ENCODE results near the gene CBL.

CBL gene

DNA sequence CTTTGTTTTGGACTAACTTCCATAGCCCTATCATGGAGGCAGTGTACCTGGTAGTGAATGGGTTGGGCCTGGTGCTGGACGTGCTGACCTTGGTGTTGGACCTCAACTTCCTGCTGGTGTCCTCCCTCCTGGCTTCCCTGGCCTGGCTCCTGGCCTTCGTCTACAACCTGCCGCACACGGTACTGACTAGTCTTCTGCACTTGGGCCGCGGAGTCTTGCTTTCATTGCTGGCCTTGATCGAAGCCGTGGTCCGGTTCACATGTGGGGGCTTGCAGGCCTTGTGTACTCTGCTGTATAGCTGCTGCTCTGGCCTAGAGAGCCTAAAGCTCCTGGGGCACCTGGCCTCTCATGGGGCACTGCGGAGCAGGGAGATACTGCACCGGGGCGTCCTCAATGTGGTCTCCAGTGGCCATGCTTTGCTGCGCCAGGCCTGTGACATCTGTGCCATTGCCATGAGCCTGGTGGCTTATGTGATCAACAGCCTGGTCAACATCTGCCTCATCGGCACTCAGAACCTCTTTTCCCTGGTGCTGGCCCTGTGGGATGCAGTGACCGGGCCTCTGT, 129.0 kb downstream of the CBL start:
- DNase-seq = no peak

DNA sequence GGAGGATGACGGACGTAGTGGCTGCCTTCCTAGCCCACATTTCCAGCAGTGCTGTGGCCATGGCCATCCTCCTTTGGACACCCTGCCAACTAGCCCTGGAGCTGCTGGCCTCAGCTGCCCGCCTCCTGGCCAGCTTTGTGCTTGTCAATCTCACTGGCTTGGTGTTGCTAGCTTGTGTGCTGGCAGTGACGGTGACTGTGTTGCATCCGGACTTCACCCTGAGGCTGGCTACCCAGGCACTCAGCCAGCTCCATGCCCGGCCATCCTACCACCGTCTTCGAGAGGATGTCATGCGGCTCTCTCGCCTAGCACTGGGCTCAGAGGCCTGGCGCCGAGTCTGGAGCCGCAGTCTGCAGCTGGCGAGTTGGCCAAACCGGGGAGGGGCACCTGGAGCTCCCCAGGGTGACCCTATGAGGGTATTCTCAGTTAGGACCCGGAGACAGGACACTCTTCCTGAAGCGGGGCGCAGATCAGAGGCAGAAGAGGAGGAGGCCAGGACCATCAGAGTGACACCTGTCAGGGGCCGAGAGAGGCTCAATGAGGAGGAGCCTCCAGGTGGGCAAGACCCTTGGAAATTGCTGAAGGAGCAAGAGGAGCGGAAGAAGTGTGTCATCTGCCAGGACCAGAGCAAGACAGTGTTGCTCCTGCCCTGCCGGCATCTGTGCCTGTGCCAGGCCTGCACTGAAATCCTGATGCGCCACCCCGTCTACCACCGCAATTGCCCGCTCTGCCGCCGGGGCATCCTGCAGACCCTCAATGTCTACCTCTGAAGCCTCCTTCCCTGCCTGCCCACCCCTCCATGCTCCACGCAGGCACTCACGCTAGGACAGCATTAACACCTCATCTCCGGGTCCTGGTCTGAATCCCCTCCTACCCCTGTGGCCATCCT, 129.8 kb downstream of the CBL start:
- no peak for DNase-seq

DNA sequence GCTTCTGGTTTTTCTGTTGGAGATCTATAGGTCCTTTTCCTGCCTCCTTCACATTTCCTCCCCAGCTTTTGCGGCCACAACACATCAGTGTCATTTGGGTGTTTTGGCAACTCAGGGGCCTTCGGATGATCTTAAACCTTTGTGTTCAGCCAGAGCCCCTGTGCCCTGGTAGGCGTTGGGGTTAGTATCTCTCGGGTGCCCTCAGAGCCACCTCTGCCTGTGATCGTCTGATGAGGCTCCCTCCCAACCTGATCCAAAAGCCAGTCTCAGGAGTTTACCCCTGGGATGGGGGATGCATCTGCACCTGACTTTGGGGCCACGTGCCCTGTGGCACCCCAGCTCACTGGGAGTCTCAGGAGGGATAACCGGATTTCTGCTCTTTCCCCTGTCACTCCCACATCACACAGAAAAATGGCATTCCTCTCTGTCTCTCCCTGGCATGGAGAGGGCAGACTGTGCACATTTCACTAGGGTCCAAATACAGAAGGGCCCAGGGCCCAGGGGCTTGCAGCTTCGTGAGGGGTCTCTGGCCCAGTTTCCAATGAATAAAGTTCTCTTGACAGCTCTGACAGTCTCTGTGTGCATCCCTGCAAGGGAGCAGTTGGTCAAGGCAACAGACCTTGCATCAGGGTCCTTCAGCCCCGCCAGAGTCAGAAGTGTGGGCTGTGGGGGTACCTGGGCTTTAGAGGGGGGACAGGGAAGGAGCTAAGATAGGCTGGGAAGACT, 130.8 kb downstream of the CBL start:
- DNase-seq = no peak

DNA sequence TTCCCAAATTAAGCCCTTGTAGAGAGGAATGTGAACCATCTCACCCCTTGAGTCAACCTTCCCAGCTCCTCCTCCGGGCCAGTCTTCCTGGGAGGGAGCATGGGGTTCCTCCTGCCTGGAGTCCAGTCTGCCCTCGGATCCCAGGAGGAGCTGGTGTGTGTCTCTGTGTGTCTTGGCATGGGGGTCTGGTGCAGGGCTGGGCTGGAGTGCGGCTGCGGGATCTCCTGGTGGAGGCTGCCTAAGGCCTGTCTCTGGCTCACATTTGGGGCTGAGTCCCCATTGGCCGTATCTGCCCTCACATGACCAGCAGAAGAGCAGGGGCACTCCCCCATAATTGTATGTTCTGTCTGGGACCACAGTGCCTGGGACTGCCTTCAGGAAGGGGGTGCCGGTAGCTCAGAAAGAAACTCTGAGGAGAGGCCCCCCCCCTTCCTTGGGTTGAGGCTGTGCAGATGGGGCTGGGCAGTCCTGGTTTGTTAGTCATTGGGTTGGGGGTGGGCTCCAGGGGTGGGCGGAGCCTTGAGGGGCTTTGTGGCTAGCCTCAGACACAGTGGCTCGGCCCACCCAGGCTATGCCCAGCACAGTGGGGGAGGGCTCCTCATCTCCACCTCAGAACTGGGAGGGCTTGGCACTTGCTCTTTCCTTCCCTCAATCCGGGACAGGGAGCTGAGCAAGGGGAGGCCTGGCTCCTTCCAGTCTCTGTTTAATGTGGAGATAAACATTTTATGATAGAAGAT, 131.6 kb downstream of the CBL start:
- DNase-seq = no peak

DNA sequence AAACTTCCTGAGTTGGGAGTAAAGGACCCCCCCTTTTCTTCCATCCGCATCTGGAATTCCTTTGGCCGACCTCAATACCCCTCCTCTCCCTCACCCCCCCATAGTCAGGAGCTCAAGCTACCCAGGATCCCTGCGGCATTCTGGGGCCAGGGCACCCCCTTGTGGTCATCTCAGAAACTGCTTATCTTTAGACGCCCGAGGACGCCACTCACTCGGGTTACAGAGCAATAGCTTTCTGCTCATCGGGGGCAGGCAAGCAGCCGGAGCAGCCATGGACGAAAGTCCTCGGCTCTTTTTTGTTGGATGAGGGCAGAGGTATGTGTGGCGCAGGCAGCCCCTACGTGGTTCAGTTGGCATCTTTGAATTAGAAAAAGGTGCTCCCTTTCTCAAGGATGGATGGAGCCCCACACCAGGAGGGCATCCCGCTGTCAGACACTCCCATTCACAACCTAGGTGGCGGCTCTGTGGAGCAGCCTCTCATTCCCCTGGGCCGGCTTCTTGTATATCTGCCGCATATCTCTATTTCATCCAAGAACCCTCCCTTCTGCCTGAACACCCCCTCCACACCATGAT, 132.3 kb downstream of the CBL start:
- DNase-seq = peak; percentile 46

DNA sequence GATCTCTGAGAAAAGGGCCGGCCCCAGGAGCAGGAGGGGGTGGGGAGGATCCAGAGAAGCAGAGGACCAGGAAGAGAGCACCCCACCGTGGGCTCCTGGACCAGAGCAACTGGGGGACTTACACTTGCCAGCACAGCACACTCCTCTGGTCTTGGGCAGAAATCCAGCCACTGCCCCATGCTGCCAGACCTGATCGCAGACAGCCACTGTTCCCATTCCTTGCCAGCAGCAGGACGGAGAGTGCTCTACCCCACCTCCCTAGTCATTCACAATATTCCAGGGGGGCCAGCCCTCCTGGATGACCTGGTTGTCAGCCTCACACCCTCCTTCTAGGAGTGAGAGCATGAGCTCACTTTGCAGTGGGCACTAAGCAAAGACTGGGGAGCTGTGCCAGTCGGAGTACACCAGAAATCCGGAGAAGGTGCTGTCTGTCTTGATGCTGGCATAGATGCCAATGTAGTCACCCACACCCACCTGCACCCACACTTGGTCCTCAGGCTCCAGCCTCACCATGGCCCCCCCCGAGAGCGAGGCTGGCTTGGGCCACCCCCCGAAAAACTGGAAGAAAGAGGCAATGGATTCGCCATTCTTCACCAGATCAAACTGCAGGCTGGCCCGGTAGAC, 132.9 kb downstream of the CBL start:
- no peak for DNase-seq

DNA sequence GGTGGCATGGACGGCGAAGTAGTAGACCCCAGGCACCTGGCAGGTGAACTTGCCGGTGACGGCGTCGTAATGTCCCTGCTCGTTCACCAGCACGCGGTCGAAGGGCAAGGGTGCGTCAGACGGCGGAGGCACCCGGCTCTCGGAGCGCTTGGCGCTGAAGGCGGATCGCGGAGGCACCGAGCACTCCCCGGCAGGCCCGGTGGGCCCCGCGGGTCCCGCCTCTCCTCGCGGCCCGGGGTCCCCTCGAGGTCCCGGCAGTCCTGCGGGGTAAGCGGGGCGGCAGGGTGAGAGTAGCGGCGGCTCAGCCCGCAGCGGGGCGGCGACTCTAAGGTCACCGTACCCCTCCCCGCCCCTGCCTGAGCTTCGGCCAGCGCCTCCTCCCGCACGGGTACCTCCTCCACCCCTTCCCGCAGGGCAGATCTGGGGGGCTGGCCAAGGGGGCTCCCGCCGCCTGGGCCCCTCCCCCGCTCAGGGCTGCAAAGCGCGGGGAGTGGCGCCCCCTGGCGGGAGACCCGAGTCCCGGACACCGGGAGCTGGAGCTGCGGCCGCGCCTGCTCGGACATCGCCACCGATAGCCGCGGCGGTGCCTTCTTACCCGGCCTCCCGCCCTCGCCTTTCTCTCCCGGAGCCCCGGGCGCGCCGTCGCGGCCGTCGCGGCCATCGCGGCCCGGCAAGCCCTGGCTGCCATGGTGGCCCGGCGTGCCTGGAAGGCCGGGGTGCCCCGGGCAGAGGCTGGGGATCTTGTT, 133.6 kb downstream of the CBL start:
- DNase-seq = no peak

DNA sequence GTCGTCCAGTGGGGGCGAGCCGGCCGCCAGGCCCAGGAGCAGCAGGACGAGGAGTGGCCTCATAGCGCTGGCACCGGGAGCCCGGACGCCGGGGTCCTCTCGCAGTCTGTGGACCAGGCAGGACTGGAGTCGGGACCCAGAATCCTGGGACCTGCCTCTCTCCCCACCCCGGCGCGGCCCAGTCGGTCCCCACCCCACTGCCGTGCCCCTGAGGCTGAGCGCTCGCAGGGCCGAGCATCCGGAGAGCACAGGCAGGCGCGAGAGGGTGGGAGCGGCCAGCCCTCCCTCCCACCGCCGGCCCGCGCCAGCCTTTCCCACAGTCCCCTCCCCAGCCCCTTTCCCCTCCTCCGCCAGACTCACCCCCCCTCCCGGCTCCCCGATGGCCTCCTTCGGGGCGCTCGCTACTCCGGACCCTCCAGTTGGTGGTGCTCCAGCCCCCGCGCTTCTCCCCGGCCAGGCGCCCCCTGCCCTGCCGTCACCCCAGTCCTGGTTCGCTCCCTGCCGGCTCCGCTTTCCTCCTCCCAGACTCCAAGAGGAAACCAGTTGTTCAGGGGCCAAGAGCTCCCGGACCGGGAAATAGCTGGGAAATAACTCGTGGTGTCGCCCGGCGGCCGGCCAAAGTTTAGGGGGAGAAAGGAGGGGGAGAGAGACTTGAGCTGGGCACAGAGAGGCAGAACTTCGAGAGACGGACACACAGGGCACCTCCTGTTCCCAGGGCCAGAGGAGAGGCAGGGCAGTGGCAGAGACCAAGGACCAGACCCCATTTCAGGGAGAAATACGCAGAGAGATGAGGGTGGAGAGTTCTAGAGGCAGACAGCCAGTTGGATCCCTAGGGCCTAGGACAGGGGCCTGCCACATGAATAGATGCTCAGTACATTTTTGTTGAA, 134.4 kb downstream of the CBL start, which contains the start of gene C1QTNF5:
Gene C1QTNF5, minus strand, starts transcription at position 549 of the 887 bp plus-strand sequence. Its CDS starts 486 bp downstream, at position 63.
- no peak for DNase-seq

DNA sequence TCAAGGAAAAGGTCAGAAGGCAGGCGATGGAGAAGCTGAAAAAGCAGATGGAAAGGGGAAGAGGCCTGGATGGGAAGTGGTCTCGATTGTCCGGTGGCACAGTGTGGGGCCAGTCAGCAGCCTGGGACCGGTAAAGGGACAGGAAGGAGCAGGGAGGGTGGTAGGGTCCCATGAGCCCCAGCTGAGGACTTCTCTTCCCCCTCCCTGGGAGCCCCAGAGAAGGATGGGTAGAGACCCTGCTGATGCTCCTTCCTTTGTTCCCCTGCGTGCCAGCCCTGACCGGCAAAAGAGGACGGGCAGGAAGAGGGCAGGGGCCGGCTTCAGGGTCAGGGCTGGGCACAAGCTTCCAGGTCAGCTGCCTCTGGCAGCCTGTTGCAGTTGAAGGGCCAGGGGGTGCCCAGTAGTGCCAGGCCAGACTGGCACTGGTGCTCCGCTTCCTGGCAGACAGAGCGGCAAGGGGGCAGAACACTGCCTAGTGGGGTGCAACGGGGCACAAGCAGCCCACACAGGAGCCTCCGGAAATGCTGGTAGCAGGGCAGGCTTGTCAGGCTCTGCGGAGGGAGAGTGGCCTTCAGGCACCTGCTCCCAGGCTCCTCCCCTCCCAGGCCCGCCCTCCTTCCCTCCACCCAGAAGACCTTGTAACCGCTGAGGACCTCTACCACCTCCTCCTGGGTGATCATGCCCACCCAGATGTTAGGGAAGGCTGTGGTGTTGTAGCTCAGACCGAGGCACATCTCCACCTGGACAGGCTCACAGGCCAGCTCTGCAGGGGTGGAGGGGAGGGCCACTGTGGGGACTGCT, 135.3 kb downstream of the CBL start:
- DNase-seq = no peak

DNA sequence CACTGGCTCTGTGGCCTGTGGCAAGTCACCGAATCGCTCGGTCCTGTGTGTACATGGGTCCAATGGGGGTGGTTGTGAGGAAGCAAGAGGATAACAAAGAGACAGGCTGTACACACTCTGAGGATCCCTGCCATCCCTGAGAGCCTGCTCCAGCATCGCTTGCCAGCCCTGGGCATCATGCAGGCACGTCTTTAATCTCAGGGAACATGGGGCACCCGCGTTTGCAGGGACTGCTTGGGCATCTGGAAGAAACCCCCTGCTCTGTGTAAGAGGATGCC, 135.8 kb downstream of the CBL start:
- DNase-seq = no peak

DNA sequence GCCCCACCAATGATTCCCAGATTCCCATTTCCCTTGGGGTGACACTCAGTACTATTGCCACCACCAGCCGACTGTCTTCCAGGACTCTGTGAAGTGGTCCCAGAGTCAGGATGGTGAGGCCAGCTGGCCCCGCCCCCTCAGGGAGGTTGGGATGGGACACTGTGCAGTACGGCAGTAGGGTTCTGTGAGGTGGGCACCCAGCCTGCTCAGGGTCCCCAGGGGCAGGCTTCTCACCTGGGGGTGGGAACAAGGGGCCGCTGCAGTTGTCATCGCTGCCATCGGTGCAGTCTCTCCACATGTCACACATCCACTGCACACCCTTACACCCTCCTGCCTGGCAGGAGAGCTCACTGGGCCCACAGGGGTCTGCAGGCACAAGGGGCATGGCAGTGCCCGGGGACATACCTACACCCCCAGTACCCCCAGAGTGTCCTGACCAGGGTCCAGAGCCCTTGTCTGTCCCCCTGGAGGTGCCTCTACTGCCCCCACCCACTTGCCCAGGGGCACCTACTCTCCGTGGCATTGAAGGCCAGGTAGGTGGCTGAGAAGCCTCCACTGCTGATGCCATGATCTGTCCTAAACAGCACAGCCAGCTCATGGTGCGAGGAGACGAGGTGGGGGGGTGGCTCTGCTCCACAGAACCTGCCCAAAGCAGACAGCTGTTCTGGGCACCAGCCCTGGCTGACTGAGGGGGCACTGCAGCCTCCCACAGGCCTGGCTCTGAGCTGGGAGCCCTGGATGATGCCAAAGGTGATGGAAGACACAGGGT, 136.4 kb downstream of the CBL start:
- DNase-seq = no peak

DNA sequence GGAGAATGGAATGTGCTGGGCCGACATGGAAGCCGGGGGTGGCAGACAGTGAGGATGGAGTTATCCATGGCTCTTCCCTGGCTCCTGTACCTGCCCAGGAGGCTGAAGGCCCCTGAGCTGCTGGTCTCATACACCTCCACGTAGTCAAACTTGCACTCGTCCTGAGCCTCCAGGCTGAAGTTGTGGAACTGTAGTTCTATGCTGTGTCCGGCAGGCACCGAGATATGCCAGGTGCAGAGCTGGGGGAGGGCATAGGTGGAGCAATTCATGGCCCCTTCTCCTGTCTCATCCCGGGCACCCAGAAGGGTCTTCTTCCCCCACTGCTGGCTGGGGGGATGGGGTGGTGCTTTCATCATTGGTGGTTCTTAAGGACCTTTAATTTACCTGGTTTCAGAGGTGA, 137.6 kb downstream of the CBL start:
- DNase-seq = no peak

DNA sequence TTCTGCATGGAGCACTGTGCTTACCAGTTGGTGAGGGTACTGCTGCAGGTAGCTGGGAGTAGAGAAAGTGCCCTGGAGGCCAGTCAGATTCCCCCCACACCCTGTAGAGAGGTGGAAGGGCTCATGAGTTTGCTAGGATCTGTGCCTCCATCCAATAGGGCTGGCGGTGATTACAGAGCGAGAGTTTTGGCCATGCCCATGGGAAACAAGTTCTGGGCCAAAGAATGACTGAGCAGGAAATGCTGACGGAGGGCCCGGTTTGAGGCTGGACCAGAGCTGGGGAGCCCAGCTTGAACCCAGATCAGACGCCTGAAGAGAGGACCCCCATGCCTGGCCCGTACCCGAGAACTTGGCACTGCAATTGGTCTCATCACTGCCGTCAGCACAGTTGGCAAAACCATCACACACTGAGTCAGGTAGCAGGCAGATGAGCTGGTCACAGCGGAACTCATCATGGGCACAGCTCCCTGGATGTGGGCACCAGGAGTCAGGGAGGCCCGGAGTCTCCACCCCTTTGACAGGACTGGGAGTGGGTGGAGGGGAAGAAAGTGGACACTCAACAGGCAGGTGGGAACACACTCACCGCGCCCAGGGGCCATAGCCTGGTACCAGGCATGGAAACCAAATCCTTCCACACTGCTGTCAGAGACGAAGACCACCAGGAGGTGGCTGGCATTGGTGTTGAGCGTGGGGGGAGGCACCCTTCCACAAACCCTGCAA, 138.3 kb downstream of the CBL start:
- no peak for DNase-seq

DNA sequence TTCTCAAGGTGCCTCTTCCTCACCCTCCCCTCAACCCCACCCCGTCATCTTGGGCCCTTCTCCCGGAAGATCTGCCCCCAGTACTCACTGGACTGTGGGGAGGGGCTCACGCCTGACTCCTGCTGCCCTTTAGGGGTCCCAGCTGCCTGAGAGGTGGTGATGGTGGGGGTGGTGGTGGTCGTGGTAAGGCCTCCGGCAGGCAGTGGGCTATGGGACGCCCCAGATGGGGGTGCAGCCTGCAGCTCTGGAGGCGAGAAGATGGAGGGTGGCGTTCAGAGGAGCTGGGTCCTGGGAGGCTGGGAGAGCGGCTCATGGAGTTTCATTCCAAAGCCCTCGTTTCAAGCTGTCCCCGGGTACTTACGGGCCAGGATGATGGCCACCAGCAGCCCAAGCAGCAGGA, 139.5 kb downstream of the CBL start:
- DNase-seq = no peak

DNA sequence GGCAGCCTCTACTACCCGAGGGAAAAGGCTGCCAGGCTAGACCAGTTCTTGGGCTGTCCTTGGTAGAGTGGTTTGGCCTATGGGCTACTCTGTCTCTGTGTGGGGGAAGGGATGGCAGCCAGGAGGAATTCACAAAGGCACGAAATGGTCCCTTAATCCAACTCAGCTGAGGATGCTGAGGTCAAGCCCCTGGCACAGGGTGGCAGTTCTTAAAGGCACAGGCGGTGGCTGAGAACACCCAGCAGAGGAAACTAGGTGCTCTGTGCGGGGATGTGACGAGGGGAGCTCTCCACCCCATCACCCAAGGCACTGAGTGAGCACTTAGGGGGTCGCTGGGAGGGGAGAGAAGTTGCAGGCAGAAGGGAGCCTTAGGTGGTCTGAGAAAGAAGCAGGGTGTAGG, 140.5 kb downstream of the CBL start, which contains the start of gene MFRP:
Gene MFRP, minus strand, starts transcription at position 101 of the 400 bp plus-strand sequence. CDS start 192 bp downstream, outside the sequence.
- DNase-seq = no peak

DNA sequence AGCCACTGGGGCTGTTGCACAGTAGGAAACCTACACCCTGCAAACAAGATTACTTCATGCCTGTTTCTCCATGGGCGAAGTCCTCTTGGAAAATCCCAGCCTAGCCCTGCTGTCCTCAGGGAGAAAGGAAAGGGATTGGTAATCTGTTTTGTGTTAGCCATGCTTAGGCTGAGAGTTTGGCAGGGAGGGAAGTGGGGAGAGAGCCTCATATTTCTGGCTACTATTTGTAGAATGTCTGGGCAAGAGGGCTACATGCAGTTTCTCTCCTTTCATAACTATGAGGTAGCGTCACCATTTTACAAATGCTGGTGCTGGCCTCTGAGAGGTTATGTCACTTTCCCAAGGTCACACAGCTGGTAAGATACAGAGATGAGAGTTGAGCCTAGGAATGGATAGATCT, 141.1 kb downstream of the CBL start:
- no peak for DNase-seq

DNA sequence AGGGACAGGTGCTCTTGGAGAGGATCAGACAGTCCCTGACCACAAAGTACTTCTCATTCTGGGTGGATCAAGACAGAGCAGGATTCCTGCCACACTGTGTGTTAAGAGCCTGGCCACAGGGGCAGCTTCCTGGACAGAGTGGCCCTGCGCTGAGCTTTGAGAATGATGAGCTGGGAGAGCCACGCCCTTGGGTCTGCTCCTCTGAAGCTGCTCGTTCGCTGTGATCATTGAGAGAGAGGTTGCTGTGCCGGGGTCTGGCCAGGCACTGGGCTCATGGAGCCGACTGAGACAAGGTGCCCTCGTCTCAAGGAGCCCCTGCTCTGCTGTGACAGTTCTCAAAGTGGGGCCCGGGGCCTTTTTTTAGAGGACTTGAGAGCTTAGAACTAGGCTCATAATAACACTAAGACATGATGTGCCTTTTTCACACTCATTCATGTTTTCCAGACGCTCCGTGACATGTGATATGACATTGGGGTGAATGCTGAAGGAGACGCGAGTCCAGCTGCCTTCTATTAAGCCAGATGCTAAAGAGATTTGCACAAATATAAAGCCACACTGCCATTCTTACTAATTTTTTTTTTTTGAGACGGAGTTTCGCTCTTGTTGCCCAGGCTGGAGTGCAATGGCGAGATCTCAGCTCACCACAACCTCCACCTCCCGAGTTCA, 141.9 kb downstream of the CBL start:
- no peak for DNase-seq

DNA sequence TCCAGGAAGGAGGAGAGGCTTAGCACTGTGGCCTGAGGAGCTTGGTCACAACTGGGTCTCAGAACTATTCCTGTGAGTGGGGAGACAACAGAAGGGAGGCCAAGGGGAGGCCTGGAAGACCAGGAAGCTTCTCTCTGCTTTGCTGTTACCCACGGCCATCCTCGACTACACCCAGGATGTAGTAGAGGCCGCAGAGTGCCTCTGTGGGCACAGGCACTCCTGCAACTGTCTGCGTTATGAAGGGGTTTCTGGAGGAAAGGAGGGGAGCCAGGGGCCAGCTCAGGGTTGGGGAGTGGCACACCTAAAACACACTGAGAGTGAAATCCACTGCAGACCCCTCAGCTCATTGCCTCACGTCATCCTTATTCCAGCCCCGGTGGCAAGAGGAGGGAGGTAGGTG, 144.2 kb downstream of the CBL start:
- no peak for DNase-seq
